Lung (tissue), 12 donors: ENCODE data around the gene B3GNT7. TPM values are rescaled to one million over a fixed set of nuclear protein-coding genes. Genes with fewer than 3 reads are reported as not detected.
A peak's percentile ranks its signal among the peaks of the same experiment; 100 is the strongest.

ENCODE experiments used
- ATAC-seq: fragments of 200-7000 bp; cut with Tn5 transposase; one replicate; pipeline ENCODE4 v1.9.1; 2020; ENCODE audit warnings: moderate number of reproducible peaks; ENCODE audit not compliant: insufficient read depth, low FRiP score
- DNase-seq, 3 donors: peaks; one replicate each; pipeline ENCODE4 v3.0.0-alpha.2; 2013 to 2017
- H3K27ac ChIP-seq, 2 donors: one replicate each; pipeline ENCODE4 v1.5.1; 2013; ENCODE audit warnings: mild to moderate bottlenecking in 2 of 2, moderate library complexity in 2 of 2, control low read depth in 1 of 2, inconsistent platforms in 1 of 2, low read depth in 1 of 2, low read length in 1 of 2
- H3K27me3 ChIP-seq, 3 donors: one replicate each; pipeline ENCODE4 v1.5.1; 2013; ENCODE audit warnings: low read length in 2 of 3; ENCODE audit not compliant: control insufficient read depth in 3 of 3, insufficient read depth in 3 of 3
- H3K36me3 ChIP-seq, 4 donors: one replicate each; pipeline ENCODE4 v1.5.1; 2013; ENCODE audit warnings: low read length in 4 of 4, mild to moderate bottlenecking in 1 of 4, moderate library complexity in 1 of 4; ENCODE audit not compliant: control insufficient read depth in 4 of 4, insufficient read depth in 4 of 4
- H3K4me1 ChIP-seq, 5 donors: one replicate each; pipeline ENCODE4 v1.5.1; 2013; ENCODE audit warnings: low read length in 5 of 5, mild to moderate bottlenecking in 2 of 5, moderate library complexity in 1 of 5; ENCODE audit not compliant: control insufficient read depth in 5 of 5, insufficient read depth in 5 of 5
- H3K4me3 ChIP-seq: one replicate; pipeline ENCODE4 v1.5.1; 2013; ENCODE audit warnings: mild to moderate bottlenecking, control low read depth, moderate library complexity
- H3K9ac ChIP-seq, 2 donors: one replicate each; pipeline ENCODE4 v1.5.1; 2013; ENCODE audit warnings: low read length in 2 of 2, control low read depth in 1 of 2; ENCODE audit not compliant: insufficient read depth in 1 of 2
- H3K9me3 ChIP-seq, 4 donors: one replicate each; pipeline ENCODE4 v1.5.1; 2013; ENCODE audit warnings: low read length in 3 of 4, mild to moderate bottlenecking in 1 of 4, moderate library complexity in 1 of 4; ENCODE audit not compliant: control insufficient read depth in 4 of 4, insufficient read depth in 3 of 4
- WGBS, 2 donors: extraction: QIAGEN DNeasy Blood & Tissue Kit; methylation state at CpG; one replicate each; pipeline ENCODE4 v1.1.7; 2013; 5-methylcytosine and 5-hydroxymethylcytosine counted together
- polyA plus RNA-seq, 2 donors: library from polyadenylated mRNA; stranded (reverse); fragments of 200-250 nt; gene quantifications; one replicate each; pipeline ENCODE4 v1.2.1, GENCODE V29; 2013
- total RNA-seq, 2 donors: library from RNA; depleted of rRNA in 1 of 2; stranded (reverse); fragments of >200 nt in 1 of 2; gene quantifications; one replicate each; pipeline ENCODE4 v1.2.1, GENCODE V29; 2014 to 2021
- TF ChIP-seq, protein P1 (sequence below): IDR thresholded peaks from 2 replicates; pipeline ENCODE4 v1.5.1; 2012; ENCODE audit warnings: mild to moderate bottlenecking; ENCODE audit errors: control extremely low read depth, extremely low read depth
- donor health status: control.
- donor health status: control.
- donor health status: Bipolar disorder and iron deficiency.
- donor health status: healthy.
- donor health status: DM: yes; HTN: yes; CAD: no.

The B3GNT7 gene
- total and polyA plus RNA-seq, 4 donors = 18.9 to 73.7 (median 27.5) TPM

DNA sequence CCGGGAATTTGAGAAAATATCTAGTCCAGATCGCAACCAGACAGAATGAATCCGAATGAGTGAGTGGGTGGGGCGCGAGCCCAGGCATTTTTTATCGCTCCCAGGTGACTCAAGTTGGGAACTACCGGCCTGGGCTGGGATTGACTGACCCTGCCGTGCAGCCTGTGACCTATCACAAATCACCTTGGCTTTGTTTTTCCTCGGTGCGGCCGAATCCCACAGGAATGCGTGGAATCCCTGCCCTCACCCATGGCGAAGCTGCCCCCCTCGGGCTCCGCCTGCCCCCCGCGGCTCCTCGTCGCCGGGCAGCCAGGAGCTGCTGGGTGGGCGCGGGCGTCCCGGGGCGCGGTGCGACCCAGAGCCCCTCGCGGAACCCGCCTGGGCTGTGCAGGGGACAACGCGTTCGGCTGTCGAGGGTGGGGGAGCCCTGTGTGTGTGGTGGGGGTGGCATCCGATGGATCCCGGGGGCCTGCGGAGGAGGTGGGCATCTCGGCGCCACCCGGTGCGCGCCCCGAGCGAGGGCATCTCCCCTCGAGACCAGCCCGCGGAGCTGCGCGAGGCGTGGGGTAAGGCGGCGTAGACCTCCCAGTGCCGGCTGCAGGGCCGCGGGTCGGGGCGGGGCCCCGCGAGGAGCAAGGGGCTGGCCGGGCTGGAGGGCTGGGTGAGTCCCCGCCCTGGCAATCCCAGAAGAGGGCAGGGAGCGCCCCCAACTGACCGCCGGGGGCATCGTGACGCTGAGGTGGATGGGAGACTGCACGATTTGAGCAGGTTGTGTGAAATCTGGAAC is 16.5 kb downstream of the B3GNT7 start:
- peaks cover 0 to 12% (median 3%) of the 10 kb centered on the region in 5 donors for H3K4me1 ChIP-seq
- H3K27ac ChIP-seq = peak overlapping the region in 1 of 2 donors; percentile 48
- peak overlapping the region; percentile 56 for H3K4me3 ChIP-seq
- DNase-seq = peak; percentile 86 to 90 (median 87)
- peaks cover 0 to 6% (median 0%) of the 10 kb centered on the region in 4 donors for H3K9me3 ChIP-seq
- H3K36me3 ChIP-seq = no peaks in the 10 kb centered on the region
- peak; percentile 97 for ATAC-seq
- H3K27me3 ChIP-seq = peaks cover 0 to 7% (median 0%) of the 10 kb centered on the region in 3 donors
- H3K9ac ChIP-seq = peak overlapping the region; percentile 37 to 58
- TF ChIP-seq, protein P1, sequence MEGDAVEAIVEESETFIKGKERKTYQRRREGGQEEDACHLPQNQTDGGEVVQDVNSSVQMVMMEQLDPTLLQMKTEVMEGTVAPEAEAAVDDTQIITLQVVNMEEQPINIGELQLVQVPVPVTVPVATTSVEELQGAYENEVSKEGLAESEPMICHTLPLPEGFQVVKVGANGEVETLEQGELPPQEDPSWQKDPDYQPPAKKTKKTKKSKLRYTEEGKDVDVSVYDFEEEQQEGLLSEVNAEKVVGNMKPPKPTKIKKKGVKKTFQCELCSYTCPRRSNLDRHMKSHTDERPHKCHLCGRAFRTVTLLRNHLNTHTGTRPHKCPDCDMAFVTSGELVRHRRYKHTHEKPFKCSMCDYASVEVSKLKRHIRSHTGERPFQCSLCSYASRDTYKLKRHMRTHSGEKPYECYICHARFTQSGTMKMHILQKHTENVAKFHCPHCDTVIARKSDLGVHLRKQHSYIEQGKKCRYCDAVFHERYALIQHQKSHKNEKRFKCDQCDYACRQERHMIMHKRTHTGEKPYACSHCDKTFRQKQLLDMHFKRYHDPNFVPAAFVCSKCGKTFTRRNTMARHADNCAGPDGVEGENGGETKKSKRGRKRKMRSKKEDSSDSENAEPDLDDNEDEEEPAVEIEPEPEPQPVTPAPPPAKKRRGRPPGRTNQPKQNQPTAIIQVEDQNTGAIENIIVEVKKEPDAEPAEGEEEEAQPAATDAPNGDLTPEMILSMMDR = peak; percentile 42
- WGBS, 2 donors = 2 to 4% methylated on average over 54 to 67 of the region's 67 CpGs

DNA sequence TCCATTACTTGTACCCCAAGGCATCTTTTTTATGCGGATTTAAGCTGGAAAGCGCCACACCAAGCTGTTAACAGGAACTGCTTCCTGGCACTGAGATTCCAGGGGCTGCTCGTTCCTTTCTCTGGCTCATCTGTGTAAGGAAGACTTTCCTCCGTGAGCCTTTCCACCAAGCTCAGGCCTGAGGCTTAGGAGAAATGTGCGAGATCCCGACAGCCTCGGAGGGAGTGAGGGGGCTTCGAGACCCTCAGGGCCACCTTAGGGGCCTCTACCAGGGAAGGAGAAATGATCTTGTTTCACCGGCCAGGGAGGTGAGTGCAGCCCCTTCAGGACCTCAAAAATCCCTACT is 17.1 kb downstream of the B3GNT7 start:
- Histone ChIP-seq H3K4me1 (peaks cover 0 to 12% (median 3%) of the 10 kb centered on the region in 5 donors), H3K27me3 (peaks cover 0 to 7% (median 0%) of the 10 kb centered on the region in 3 donors), H3K36me3 (no peaks in the 10 kb centered on the region), H3K9me3 (peaks cover 0 to 6% (median 0%) of the 10 kb centered on the region in 4 donors), H3K27ac (no peak overlapping the region), H3K4me3 (no peak overlapping the region), H3K9ac (peak overlapping the region in 1 of 2 donors; percentile 58)
- DNase-seq = no peak
- TF ChIP-seq, protein P1 = no peak
- 43 to 56% methylated on average over 9 of the region's 9 CpGs for WGBS, 2 donors
- no peak for ATAC-seq

DNA sequence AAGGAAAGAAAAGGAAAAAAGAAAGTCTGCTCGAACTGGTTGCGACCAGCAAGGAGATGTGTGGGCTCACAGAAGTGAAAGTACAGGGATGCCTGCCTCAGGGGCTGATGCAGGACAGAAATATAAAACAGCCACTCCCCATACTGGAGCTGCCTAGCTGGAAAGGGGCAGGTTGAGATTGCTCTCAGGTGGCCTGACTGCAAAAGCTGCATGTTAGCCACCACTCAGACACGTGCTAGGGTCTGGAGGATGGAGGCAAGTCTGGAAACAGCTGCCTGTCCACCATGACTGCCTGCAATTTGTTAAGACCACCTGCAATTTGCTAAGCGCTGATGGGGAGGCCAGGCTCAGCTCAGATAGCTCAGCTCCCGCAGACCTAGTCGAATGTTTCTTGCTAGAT is 17.9 kb downstream of the B3GNT7 start:
- 90 to 93% methylated on average over 6 of the region's 6 CpGs for WGBS, 2 donors

More for the DNA sequence above, 17.9 kb downstream of the B3GNT7 start:
- no peak for ATAC-seq
- Histone ChIP-seq H3K4me3 (no peak overlapping the region), H3K4me1 (peaks cover 0 to 12% (median 3%) of the 10 kb centered on the region in 5 donors), H3K36me3 (no peaks in the 10 kb centered on the region), H3K9ac (no peak overlapping the region), H3K27me3 (peaks cover 0 to 7% (median 0%) of the 10 kb centered on the region in 3 donors), H3K9me3 (peaks cover 0 to 6% (median 0%) of the 10 kb centered on the region in 4 donors), H3K27ac (no peak overlapping the region)
- TF ChIP-seq, protein P1 = no peak
- DNase-seq = no peak
